ENCODE results near the gene C1orf50.
A peak's percentile ranks its signal among the peaks of the same experiment; 100 is the strongest.
"Not testable (repeated sequence)": the region's sequence is repeated elsewhere in the genome, so short reads cannot be mapped to it uniquely, and the experiment has no call there.

Gene C1orf50

DNA sequence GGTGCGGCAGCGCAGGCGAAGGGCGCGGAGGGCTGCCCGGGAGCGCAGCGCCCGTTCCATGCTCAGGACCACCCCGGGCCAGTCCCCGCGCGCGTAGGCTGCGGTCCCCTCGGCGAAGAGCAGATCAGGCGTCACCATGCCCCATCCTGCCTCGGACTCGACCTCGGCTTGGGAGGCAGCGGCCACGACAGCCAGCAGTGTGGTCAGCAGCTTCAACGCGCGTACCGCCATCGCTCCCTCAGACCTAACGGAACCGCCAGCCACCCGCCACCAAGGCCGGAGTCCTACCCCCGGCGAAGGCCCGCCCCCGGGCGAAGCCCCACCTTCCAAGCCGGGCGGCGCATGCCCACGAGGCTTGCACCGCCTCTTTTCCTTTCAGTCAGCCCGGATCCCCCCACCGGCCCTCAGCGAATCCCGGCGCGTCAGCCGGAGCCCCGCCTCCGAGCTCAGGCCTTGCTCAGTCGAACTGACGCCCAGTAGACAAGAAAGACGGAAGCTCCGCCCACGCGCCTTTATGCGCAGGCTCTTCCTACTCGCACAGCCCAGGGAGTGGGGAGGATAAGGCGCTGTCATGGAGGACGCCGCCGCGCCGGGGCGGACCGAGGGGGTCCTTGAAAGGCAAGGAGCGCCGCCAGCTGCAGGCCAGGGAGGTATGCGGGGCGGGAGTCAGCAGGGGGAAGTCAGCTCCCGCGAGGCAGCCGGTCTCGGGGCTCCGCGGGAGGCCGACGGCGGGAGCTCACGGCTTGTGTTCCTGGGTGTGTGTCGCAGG lies at the start of gene C1orf50, which contains the start of gene P3H1:
C1orf50 (plus strand) TSS at position 509 of the 769 bp plus-strand sequence; CDS start at position 572, 63 bp downstream.
P3H1 (minus strand) TSS at position 288 of the 769 bp plus-strand sequence; CDS start at position 231, 57 bp downstream.
- TF ChIP-seq, protein P1, sequence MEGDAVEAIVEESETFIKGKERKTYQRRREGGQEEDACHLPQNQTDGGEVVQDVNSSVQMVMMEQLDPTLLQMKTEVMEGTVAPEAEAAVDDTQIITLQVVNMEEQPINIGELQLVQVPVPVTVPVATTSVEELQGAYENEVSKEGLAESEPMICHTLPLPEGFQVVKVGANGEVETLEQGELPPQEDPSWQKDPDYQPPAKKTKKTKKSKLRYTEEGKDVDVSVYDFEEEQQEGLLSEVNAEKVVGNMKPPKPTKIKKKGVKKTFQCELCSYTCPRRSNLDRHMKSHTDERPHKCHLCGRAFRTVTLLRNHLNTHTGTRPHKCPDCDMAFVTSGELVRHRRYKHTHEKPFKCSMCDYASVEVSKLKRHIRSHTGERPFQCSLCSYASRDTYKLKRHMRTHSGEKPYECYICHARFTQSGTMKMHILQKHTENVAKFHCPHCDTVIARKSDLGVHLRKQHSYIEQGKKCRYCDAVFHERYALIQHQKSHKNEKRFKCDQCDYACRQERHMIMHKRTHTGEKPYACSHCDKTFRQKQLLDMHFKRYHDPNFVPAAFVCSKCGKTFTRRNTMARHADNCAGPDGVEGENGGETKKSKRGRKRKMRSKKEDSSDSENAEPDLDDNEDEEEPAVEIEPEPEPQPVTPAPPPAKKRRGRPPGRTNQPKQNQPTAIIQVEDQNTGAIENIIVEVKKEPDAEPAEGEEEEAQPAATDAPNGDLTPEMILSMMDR (IDR thresholded peaks at IDR 0.05; ENCODE audit: low read depth, low read length) = no peak
- H3K4me3 ChIP-seq (replicated peaks in 1 of 2; ENCODE audit: low read depth in 2 of 2, low read length in 2 of 2) = peak within 1 kb of the TSS; percentile 96 to 100
- peak; percentile 99 for DNase-seq (ENCODE audit: low read depth in 2 of 2)

DNA sequence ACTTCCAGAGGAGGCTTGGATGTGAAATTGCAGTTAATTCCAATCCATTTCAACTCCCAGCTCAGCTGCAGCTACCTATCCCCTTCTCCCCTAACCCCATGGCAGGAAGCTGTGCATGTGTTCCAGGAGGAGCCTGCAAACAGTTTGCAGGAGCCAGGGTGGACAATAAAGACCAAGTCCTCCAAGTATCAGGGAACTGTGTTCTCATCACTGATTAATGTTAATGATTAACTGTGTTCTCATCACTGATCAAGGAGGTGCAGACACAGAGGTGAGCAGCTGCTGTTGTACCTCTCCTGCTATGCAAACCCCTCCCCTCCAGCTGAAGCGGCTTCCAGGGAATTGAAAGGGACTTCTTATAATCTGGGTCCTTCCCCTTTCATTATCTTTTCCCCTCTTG lies 46.2 kb upstream of the C1orf50 start:
- TF ChIP-seq, protein P1 (IDR thresholded peaks at IDR 0.05; ENCODE audit: low read depth, low read length) = no peak
- no peak for DNase-seq (ENCODE audit: low read depth in 2 of 2)
- H3K4me3 ChIP-seq (replicated peaks in 1 of 2; ENCODE audit: low read depth in 2 of 2, low read length in 2 of 2) = no peak overlapping the region

DNA sequence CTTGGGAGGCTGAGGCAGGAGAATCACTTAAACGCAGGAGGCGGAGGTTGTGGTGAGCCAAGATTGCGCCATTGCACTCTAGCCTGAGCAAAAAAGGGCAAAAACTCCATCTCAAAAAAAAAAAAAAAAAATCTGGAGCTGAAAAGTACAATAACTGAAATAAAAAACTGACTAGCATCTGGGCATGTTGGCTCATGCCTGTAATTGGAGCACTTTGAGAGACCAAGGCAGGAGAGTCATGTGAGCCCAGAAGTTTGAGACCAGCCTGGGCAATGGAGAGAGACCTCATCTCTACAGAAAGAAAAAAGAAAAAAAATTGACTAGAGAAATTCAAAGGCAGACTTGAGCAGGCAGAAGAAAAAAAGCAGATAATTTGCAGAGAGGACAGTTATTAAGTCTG lies 45.1 kb upstream of the C1orf50 start:
- H3K4me3 ChIP-seq (replicated peaks in 1 of 2; ENCODE audit: low read depth in 2 of 2, low read length in 2 of 2) = no peak overlapping the region
- TF ChIP-seq, protein P1 (IDR thresholded peaks at IDR 0.05; ENCODE audit: low read depth, low read length) = no peak
- no peak for DNase-seq (ENCODE audit: low read depth in 2 of 2)

DNA sequence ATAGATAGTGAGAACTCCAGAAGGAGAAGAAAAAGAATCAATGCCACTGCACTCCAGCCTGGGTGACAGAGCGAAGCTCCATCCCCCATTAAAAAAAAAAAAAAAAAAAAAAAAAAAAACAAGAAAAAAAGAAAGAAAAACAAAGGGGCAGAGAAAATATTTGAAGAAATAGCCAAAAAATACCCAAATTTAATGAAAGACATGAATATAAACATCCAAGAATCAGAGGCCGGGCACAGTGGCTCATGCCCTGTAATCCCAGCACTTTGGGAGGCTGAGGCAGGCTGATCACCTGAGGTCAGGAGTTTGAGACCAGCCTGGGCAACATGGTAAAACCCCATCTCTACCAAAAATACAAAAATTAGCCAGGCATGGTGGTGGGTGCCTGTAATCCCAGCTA lies 44.6 kb upstream of the C1orf50 start:
- not testable (repeated sequence) for DNase-seq (ENCODE audit: low read depth in 2 of 2); H3K4me3 ChIP-seq (replicated peaks in 1 of 2; ENCODE audit: low read depth in 2 of 2, low read length in 2 of 2)

DNA sequence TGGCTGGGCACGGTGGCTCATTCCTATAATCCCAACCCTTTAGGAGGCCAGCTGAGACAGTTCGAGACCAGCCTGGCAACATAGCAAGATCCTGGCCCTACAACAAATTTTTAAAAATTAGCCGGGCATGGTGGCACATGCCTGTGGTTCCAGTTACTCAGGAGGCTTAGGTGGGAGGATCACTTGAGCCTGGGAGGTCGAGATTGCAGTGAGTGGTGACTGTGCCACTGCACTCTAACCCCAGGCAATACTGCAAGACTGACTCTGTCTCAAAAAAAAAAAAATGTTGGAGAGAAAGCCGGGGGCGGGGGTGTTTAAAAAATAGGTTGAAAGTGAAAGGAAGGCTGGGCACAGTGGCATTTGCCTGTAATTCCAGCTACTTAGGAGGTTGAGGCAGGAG lies 43.5 kb upstream of the C1orf50 start:
- H3K4me3 ChIP-seq (replicated peaks in 1 of 2; ENCODE audit: low read depth in 2 of 2, low read length in 2 of 2) = no peak overlapping the region
- TF ChIP-seq, protein P1 (IDR thresholded peaks at IDR 0.05; ENCODE audit: low read depth, low read length) = no peak
- no peak for DNase-seq (ENCODE audit: low read depth in 2 of 2)

DNA sequence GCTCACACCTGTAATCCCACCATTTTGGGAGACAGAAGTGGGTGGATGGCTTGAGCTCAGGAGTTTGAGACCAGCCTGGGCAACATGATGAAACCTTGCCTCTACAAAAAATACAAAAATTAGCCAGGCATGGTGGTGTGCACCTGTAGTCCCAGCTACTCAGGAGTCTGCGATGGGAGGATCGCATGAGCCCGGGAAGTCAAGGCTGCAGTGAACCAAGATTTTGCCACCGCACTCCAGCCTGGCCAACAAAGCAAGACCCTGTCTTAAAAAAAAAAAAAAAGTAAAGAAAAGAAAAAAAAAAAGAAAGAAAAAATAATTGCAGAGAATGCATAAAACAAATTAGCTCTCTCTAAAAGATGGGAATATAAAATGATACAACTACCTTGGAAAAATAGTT lies 41.2 kb upstream of the C1orf50 start:
- not testable (repeated sequence) for H3K4me3 ChIP-seq (replicated peaks in 1 of 2; ENCODE audit: low read depth in 2 of 2, low read length in 2 of 2); DNase-seq (ENCODE audit: low read depth in 2 of 2)

DNA sequence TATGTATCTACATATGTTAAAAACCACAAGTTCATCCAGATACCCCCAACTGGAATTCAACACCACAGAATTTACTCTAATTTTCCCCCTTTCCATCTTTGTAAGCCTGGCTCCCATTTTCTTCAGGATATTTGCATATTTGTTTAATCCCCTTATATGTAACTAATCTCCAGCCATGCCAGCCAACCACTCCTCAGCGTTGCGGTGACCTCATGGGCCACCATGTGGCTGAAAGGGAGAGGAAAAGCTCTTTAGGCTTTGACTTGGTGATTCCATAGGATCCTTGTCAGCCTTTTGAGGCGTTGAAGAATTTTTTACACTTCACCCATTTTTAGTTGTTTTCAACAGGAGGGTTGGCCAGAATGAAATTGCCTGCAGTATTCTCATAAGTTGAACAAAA lies 37.0 kb upstream of the C1orf50 start:
- no peak for DNase-seq (ENCODE audit: low read depth in 2 of 2)
- no peak overlapping the region for H3K4me3 ChIP-seq (replicated peaks in 1 of 2; ENCODE audit: low read depth in 2 of 2, low read length in 2 of 2)
- TF ChIP-seq, protein P1 (IDR thresholded peaks at IDR 0.05; ENCODE audit: low read depth, low read length) = no peak

DNA sequence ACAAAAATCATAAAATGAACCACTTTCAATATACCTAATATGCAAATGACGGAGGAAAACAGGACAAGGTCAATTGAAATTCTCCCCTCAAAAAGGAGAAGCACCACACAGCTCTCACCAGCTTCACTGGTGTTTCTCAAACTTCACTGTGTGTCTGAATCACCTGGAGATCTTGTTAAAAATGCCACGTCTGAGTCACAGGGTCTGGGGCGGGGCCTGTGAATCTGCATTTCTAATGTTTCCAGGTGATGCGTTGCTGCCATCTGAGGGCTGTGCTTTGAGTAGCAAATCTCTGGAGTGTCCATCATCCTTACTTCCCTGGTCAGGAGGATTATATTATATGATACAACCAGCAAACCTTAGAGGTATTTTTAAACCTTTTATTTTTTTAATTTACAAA lies 36.1 kb upstream of the C1orf50 start:
- TF ChIP-seq, protein P1 (IDR thresholded peaks at IDR 0.05; ENCODE audit: low read depth, low read length) = no peak
- peak in 1 of 2 donors; percentile 26 for DNase-seq (ENCODE audit: low read depth in 2 of 2)
- H3K4me3 ChIP-seq (replicated peaks in 1 of 2; ENCODE audit: low read depth in 2 of 2, low read length in 2 of 2) = no peak overlapping the region
